HG03378 (cell line): Measurements from ENCODE around the gene ATOSA.

Source experiments
- ATAC-seq: cut with Tn5 transposase; IDR thresholded peaks from one replicate; pipeline ENCODE4 v1.9.1; 2021; ENCODE audit warnings: mild to moderate bottlenecking, moderate library complexity; ENCODE audit not compliant: unreplicated experiment

Gene ATOSA, protein sequence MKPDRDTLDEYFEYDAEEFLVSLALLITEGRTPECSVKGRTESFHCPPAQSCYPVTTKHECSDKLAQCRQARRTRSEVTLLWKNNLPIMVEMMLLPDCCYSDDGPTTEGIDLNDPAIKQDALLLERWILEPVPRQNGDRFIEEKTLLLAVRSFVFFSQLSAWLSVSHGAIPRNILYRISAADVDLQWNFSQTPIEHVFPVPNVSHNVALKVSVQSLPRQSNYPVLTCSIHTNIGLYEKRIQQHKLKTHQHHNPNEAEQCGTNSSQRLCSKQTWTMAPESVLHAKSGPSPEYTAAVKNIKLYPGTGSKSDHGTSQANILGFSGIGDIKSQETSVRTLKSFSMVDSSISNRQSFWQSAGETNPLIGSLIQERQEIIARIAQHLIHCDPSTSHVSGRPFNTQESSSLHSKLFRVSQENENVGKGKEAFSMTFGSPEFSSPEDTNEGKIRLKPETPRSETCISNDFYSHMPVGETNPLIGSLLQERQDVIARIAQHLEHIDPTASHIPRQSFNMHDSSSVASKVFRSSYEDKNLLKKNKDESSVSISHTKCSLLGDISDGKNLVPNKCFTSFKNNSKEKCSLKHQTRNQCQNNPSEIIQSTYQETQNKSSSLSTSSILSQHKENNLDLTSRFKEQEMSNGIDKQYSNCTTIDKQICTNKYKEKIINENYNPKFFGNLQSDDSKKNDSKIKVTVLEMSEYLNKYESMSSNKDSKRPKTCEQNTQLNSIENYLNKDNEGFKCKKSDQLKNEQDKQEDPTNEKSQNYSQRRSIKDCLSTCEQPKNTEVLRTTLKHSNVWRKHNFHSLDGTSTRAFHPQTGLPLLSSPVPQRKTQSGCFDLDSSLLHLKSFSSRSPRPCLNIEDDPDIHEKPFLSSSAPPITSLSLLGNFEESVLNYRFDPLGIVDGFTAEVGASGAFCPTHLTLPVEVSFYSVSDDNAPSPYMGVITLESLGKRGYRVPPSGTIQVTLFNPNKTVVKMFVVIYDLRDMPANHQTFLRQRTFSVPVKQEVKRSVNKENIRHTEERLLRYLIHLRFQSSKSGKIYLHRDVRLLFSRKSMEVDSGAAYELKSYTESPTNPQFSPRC

DNA sequence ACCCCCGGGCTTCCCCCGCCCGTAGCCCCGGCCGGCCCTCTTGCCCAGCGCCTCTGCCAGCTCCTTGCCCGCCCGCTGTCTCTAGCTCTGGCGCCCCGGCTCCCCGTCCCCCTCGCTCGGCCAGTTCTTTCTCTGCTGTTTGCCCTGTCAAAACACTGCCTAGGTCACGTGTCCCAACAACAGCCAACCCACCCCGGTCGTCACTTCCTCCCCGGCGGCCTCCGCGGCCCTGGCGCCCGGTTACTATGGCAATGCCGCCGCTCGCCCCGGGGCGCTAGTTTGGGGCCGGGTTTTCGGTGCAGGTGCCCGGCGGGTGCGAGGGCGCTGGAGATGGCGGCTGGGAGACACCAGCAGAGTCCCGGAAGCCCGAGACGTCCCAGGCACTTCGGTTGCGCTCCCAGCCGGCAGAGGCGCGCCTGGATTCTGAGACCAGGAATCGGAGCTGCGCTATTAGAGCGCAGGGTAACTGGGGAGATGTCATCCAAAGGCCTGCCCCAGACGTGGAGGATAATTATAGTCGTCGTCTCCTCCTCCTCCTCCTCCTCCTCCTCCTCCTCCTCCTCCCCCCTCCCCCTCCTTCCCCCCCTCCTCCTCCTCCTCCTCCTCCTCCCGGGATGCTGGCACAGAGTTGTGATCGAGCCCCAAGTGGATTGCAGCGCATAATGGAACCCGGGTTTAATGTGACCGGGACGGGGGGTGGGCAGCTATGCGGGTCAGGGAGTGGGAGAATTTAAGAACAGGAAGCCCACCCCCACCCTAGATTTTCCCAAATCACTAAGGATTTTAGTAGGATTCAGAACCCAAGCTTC lies at the start of gene ATOSA:
TSS of gene ATOSA (minus strand) at position 157 of the 809 bp plus-strand sequence. CDS start 1,367 bp downstream, outside the sequence.
- peak; percentile 54 for ATAC-seq

- ATAC-seq: no peak
Observed at GRCh38 chr15:52728899-52729298, 49.7 kb upstream of the ATOSA start.

GRCh38 chr15:52727815-52728214 lies 48.6 kb upstream of the ATOSA start:
- no peak for ATAC-seq

- no peak for ATAC-seq
Observed at GRCh38 chr15:52726195-52726594, 47.0 kb upstream of the ATOSA start.

DNA sequence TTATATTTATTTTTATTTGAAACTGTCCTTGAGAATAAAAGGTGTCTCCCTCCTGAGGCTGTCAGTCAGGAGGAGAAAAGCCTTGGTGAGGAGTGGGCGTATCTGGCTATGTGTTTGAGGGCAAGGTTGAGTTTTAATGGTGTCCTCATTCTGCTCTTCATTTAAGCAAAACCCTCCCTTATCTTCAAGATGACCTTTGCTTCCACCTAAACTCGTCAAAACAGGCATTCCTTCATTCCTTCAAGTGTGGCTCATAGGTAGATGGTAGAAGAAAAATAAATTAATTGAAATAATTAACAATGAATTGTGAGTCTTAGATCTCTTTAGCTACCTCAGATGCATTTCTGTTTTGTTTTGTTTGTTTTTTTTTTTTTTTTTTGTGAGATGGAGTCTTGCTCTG lies 39.4 kb upstream of the ATOSA start:
- no peak for ATAC-seq

DNA sequence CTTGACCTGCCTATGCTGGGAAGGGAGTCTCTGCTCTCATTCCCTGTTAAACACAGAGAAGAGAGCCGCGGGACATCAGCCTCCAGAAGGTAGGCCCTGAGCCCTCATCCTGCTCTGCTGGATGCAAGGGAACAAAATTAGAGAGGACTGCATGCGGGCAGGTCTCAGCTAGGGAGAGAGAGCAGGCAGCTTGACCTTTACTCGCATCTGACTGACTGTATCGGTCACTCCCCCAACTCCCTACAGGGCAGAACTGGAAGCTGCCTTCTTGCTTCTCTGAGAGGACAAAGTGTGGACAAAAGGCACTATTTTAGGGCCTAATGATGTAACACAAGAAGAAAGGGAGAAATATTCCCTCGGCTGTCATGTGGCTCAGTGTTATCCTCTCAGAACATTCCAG lies 38.7 kb upstream of the ATOSA start:
- no peak for ATAC-seq

- no peak for ATAC-seq
Observed at GRCh38 chr15:52717481-52717880, 38.3 kb upstream of the ATOSA start.

- no peak for ATAC-seq
Observed at GRCh38 chr15:52716536-52716935, 37.3 kb upstream of the ATOSA start.

GRCh38 chr15:52715411-52715810 lies 36.2 kb upstream of the ATOSA start:
- no peak for ATAC-seq

- ATAC-seq: no peak
Observed at GRCh38 chr15:52714968-52715367, 35.8 kb upstream of the ATOSA start.

DNA sequence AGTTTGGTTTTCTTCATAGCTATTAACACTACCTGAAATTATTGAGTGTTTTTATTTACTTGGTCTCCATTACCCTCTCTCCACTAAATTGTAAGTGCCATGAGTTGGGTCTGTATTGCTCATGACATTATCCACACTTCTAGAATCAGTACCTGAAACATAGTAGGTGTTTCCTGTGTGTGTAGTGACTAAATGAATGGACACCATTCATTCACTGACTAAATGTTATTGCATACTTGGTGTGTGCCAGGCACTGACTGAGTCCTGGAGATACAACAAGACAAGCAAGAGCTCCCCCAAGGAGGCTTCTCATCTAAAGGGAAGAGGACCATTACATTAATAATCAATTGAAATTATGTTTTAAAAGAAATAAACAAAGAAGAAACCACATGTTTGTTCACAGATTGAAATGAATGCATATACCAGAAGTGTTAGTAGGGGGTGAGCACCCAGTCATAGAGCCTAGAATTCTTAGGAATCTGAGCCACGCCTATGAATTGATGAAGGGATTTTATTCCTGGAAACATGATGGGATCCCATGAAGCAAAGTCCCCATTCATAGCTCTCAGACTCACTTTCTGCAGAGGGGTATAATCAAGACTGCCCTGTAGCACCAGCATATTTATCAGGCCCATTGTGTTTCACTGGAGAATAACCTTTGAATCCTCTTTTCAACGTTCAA lies 31.7 kb upstream of the ATOSA start:
- no peak for ATAC-seq

DNA sequence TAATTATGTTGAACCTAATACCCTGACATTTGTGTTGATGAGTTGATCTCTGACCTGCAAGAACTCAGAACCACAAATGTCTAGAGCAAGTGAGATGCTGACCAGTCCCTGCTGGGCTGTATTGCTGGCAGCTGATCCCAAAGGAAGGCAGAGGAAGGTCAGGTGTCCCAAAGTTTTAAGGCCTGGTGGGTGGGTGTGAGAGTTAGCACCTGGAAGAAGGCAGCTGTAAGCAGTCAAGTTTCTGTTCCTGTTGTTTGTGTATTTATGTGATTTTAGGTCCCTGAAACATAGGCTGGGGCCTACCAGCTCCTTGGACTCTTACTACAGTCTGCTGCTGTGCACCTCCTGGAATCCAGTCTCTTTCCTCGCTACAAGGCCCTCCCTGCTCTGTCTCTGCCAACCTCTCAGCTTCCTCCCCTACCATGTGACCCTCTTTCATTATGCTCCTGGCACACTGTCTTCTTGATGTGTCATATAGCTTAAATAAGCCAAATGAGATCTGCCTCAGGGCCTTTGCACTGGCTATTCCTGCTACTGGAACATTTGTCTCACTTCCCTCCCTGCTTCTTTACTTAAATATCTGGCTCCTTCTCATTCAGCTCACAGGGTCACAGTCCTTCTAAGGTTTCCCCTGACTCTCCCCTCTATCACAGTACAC lies 31.0 kb upstream of the ATOSA start:
- peak; percentile 42 for ATAC-seq

GRCh38 chr15:52709187-52709981 lies 30.2 kb upstream of the ATOSA start:
- ATAC-seq: peak; percentile 84

GRCh38 chr15:52706091-52706490 lies 26.9 kb upstream of the ATOSA start:
- no peak for ATAC-seq

DNA sequence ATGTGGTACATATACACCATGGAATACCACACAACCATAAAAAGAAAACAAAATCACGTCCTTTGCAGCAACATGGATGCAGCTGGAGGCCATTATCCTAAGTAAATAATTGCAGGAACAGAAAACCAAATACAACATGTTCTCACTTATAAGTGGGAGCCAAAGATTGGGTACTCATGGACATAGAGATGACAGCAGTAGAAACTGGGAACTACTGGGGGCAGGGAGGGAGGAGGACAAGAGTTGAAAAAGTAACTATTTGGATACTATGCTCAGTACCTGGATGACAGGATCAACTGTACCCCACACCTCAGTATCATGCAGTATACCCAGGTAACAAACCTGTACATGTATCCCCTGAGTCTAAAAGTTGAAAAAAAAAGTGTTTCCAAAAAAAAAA lies 23.2 kb upstream of the ATOSA start:
- no peak for ATAC-seq

- no peak for ATAC-seq
Observed at GRCh38 chr15:52699457-52699856, 20.3 kb upstream of the ATOSA start.

- ATAC-seq: no peak
Observed at GRCh38 chr15:52698514-52698913, 19.3 kb upstream of the ATOSA start.

- ATAC-seq: no peak
Observed at GRCh38 chr15:52697051-52697450, 17.9 kb upstream of the ATOSA start.

DNA sequence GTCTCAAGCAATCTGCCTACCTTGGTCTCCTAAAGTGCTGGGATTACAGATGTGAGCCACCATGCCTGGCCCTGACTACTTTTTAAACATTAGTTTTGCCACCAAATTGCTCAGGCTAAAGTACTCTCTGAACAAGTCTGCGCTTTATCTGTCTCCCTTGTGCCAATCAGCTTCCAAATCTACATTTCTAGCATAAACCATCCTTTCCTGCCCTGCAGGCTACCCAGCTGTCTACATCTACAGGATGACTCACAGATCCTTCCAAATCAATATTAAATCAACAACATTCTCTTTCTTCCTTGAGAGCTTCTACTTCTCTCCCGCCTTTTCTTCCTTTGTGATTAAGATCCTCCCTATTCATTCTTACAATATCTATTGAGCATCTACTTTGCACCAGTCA lies 16.0 kb upstream of the ATOSA start:
- no peak for ATAC-seq
